Measurements from ENCODE around the gene ADAM15.
A peak's percentile ranks its signal among the peaks of the same experiment; 100 is the strongest.

ADAM15 gene

GRCh38 chr1:155030243-155030795, 20.8 kb upstream of the ADAM15 start:
- no peak for DNase-seq

- DNase-seq = no peak
These were observed 20.2 kb upstream of the ADAM15 start for GRCh38 chr1:155030899-155031298.

GRCh38 chr1:155032886-155033285, 18.2 kb upstream of the ADAM15 start:
- no peak for DNase-seq

- DNase-seq = no peak
These were observed 17.6 kb upstream of the ADAM15 start, which contains the start of the genes DCST1 and DCST2 for GRCh38 chr1:155033524-155033923. DCST1 (plus strand) TSS chr1:155033824; CDS start chr1:155034037, 213 bp downstream. DCST2 (minus strand) TSS chr1:155033781; CDS start chr1:155033701, 80 bp downstream.

- DNase-seq = no peak
These were observed 16.6 kb upstream of the ADAM15 start for GRCh38 chr1:155034318-155035208.

GRCh38 chr1:155035936-155036335, 15.2 kb upstream of the ADAM15 start:
- DNase-seq = no peak

GRCh38 chr1:155037043-155037442, 14.1 kb upstream of the ADAM15 start:
- no peak for DNase-seq

- no peak for DNase-seq
These were observed 13.2 kb upstream of the ADAM15 start for GRCh38 chr1:155037851-155038441.

GRCh38 chr1:155038602-155039307, 12.4 kb upstream of the ADAM15 start:
- no peak for DNase-seq

GRCh38 chr1:155039308-155039669, 11.8 kb upstream of the ADAM15 start:
- no peak for DNase-seq

- no peak for DNase-seq
These were observed 10.6 kb upstream of the ADAM15 start for GRCh38 chr1:155040358-155041093.

GRCh38 chr1:155042789-155043188, 8.3 kb upstream of the ADAM15 start:
- DNase-seq = no peak

GRCh38 chr1:155043301-155043702, 7.8 kb upstream of the ADAM15 start:
- DNase-seq = no peak

- DNase-seq = no peak
These were observed 7.3 kb upstream of the ADAM15 start for GRCh38 chr1:155043793-155044192.

GRCh38 chr1:155044365-155044764, 6.8 kb upstream of the ADAM15 start:
- DNase-seq = no peak

GRCh38 chr1:155044812-155045657, 6.1 kb upstream of the ADAM15 start:
- DNase-seq = peak; percentile 77

GRCh38 chr1:155048449-155049334, 2.4 kb upstream of the ADAM15 start:
- DNase-seq = no peak

- DNase-seq = peak; percentile 78
These were observed 1.2 kb upstream of the ADAM15 start for GRCh38 chr1:155049651-155050559.

GRCh38 chr1:155051342-155051776, 243 bp downstream of the ADAM15 start:
- DNase-seq = no peak

Measured in fibroblast of skin of back (primary cell).